Lower leg skin (tissue), 3 donors: ENCODE results near the gene LRRC14B.

ENCODE experiments used
- CTCF ChIP-seq, 3 donors: fragments of 450-650 bp; IDR thresholded peaks; one replicate each; pipeline ENCODE4 v1.5.1; 2016; ENCODE audit warnings: antibody characterized with exemption in 3 of 3, mild to moderate bottlenecking in 3 of 3, moderate library complexity in 2 of 3
- POLR2A ChIP-seq, 2 donors: fragments of 450-650 bp; IDR thresholded peaks; one replicate each; pipeline ENCODE4 v1.6.1; 2016 to 2017; ENCODE audit warnings: antibody characterized with exemption in 2 of 2, mild to moderate bottlenecking in 1 of 2, moderate library complexity in 1 of 2

GRCh38 chr5:164244-164643 is 27.1 kb upstream of the LRRC14B start:
- TF ChIP-seq CTCF (IDR thresholded peaks at IDR 0.05) (no peak), POLR2A (IDR thresholded peaks at IDR 0.05) (no peak)
